ENCODE results near the gene CD82. TPM values are rescaled to one million over a fixed set of nuclear protein-coding genes. Genes with fewer than 3 reads are reported as not detected.
"Not testable (repeated sequence)": the region's sequence is repeated elsewhere in the genome, so short reads cannot be mapped to it uniquely, and the experiment has no call there.

The CD82 gene
- total RNA-seq, 1 donor from 2014 or later = 22.3 TPM

DNA sequence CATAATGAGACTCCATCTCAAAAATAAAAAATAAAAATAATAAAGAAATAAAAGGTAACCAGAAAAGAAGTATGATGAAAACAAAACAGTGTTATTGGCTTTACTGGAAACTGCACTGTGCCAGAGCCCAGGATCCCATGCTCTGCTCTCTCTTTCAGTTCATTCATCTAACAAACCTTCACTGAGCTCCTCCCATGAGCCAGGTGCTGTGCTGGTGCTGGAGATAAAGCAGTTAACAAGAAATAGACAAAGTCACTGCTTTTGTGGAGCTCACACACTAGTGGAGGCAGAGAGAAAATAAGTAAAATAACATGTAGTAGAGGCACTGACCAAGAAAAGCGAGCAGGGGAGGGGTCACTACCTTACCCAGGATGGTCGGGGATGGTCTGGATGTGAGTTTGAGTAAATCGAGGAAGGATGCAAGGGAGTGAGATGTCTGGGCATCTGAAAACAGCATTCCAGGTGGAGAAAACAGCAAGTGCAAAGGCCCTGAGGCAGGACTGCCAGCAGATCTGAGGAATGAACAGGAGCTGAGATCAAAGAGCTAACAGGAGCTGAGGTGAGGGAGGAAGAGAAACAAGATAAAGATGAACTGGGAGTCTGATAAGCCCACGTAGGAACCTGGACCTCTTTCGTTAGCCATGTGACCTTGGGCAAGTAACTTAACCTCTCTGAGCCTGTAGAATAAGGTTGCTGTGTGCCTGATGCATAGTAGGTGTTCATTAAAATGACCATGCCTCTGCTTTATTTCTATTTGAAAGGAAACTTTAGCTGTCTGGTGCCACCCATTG lies 31.3 kb upstream of the CD82 start:
- DNase-seq (ENCODE audit: low read depth) = no peak

DNA sequence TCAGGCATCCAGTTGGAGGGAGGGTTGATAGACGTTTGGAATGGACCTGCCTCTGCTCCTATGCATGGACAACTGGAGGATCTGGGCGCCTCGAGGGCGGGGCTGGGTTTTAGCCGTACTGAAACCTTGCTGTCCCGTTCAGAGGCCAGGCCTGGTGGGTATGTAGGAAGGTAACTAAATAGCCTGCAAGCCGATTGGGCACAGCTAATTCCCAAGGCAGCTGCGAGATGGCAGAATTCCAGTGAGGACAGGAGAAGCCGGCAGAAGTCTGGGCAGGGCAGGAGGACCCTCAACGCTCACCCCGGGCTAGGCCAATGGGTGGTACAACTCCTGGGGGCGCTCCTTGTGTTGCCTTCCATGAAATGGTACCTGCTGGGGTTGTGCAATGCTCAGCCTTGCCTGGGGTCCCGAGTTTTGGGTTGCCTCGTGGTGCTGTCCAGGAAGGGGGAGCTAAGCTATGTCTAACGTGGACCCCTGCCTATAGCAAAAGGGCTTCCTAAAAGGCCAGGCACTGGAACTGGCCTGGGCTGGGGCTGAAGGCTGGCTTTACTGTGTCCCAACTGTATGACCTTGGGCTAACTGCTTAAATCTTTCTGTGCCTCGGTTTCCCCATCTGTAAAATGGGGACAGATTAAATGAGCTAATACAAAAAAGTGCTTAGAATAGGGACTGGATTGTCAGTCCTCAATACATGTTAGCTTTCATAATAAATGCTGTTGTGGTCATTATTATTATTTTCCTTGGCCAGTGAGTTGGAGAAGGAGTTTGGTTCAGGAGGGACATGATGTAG lies 30.1 kb upstream of the CD82 start:
- no peak for DNase-seq (ENCODE audit: low read depth)

DNA sequence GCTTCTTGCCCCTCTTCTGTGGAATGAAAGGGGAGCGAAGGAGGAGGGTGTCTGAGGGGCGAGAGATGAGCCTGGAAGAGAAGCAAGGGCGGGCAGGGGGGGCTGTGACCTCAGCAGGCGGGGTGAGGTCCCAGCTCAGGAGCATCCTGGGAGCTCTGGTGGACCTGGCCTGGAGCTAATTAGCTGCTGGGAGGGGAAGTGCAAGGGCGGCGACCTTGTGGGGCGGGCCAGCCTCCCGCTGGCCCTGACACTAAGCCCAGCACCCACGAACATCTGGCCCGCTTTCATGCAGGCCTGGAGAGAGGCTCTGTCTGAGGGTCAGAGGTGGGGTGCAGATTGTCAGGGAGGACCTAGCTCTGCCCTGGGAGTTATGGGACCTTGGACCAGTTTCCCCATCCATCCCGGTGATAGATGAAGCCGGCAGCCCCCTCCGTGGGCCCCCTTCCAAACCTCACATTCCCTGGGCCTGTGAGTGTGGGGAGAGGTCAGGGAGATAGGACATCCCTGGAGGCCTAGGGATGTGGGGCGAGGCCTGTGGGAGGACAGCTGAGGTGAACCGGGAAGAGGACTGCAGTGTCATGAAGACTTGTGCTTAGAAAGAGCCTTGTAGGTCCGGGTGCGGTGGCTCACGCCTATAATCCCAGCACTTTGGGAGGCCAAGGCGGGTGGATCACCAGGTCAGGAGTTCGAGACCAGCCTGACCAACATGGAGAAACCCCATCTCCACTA lies 28.5 kb upstream of the CD82 start:
- no peak for DNase-seq (ENCODE audit: low read depth)

DNA sequence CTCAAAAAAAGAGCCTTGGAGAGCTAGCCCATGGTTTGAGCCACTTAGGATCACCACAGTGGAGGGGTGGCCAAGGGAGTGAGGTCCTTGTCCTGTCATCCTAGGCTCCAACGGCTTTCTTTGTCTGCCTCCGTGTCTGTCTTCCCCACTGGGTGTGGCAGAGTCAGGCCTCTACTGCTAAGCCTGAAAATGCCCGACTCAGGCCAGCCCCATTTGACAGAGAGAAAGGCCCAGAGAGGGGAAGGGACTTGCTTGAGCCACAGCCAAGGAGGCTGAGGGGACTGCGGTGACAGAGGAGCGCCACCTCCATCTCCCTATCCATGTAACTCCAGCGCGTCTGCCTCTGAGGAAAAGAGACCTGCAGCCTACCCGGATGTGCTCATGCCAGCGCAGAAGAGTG lies 27.8 kb upstream of the CD82 start:
- no peak for DNase-seq (ENCODE audit: low read depth)

DNA sequence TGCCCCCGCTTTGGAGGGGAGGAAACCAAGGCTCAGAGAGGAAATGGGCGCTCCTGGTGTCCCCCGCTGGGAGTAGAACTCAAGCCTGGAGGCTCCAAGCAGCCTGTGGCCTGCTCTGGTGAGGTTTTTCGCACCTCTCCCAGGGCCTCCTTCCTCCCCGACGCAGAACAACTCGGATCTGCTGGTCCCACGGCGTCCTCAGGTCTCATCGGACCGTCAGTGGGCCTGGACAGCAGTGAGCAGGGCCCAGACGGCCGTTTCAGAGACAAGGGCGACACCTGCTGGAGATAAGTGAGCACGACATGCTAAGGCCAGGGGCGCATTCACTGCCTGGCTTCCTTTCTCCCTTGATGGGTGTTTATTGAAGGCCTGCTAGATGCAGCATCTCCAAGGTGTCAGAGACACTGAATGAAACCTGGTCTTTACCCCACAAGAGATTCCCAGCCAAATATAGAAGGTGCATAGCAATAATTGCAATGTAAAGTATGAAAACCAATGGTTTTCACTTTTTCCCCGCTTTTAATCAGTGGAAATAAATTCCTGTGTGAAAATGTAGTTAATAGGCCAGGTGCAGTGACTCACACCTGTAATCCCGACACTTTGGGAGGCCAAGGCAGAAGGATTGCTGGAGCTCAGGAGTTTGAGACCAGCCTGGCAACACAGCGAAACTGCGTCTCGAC lies 26.9 kb upstream of the CD82 start:
- peak; percentile 31 for DNase-seq (ENCODE audit: low read depth)

DNA sequence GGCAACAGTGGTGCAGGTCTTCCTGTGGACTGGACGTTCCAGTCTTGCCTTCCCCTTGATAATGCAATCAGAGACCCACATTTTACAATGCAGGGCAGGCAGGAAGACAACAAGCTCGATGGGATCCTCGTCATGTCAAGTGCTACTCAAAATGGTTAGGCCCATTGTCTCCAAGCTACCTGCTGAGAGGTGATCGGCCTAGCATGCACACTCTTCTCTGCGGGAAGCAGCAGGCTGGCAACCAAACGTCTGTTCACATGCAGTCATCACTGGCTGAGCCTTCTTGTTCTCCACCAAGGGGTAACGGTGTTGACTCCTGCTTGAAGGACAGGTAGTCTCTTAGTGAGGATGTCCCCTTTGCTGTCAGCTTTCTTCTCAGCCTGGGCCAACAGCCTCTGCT lies 25.5 kb upstream of the CD82 start:
- no peak for DNase-seq (ENCODE audit: low read depth)

DNA sequence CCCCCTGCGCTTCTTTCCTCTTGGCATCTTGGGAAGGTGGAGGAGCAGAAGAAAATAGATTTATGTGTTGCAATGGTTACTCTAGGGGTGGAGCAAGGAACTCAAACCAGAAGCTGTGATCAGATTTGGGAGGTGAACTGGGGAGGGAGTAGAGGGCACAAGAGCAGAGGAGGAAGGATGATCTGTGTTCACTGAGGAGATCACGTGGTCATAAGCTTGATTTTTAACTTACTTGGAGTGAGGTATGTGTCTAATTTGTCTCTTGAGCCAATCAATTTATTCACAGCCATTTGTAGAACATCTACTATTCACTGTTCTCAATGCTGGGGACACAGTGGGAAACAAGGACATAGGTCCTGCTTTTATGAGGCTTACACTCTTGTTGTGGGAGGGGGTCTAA lies 24.8 kb upstream of the CD82 start:
- DNase-seq (ENCODE audit: low read depth) = no peak

DNA sequence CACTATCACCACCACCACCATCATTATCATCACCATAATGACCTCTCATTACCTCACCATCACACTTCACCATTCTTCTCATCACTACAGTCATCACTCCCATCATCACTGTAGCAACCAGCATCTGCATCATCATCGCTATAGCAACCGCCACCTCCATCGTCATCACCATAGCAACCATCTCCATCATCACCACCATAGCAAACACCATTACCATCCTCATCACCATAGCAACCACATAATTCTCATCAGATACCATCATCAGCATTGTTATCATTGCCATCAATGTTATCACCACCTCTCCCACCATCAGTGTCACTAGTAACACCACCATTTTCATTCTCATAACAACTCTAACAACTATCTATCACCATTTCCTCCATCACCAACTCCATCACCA lies 23.1 kb upstream of the CD82 start:
- no peak for DNase-seq (ENCODE audit: low read depth)

DNA sequence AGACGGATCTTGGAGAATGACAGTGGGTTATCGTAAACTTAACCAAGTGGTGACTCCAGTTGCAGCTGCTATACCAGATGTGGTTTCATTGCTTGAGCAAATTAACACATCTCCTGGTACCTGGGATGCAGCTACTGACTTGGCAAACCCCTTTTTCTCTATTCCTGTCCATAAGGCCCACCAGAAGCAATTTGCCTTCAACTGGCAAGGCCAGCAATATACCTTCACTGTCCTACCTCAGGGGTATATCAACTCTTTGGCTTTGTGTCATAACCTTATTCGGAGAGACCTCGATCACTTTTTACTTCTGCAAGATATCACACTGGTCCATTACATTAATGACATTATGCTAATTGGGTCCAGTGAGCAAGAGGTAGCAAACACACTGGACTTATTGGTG lies 18.5 kb upstream of the CD82 start:
- DNase-seq (ENCODE audit: low read depth) = not testable (repeated sequence)

DNA sequence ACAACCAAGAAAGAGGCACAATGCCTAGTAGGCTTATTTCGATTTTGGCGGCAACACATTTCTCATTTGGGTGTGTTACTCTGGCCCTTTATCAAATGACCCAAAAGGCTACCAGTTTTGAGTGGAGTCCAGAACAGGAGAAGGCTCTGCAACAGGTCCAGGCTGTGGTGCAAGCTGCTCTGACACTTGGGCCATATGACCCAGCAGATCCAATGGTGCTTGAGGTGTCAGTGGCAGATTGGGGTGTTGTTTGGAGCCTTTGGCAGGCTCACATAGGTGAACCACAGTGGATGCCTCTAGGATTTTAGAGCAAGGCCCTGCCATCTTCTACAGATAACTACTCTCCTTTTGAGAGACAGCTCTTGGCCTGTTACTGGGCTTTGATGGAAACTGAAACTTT lies 17.9 kb upstream of the CD82 start:
- DNase-seq (ENCODE audit: low read depth) = not testable (repeated sequence)

DNA sequence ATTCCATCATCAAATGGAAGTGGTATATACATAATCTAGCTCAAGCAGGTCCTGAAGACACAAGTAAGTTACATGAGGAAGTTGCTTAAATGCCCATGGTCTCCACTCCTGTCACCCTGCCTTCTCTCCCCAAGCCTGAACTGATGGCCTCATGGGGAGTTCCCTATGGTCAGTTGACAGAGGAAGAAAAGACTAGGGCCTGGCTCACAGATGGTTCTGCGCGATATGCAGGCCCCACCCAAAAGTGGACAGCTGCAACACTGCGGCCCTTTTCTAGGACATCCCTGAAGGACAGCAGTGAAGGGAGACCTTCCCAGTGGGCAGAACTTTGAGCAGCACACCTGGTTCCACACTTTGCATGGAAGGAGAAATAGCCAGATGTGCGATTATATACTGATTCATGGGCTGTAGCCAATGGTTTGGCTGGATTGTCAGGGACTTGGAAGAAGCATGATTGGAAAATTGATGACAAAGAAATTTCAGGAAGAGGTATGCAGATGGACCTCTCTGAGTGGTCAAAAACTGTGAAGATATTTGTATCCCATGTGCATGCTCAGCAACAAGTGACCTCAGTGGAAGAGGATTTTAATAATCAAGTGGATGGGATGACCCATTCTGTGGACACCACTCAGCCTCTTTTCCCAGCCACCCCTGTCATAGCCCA lies 17.3 kb upstream of the CD82 start:
- DNase-seq (ENCODE audit: low read depth) = no peak

DNA sequence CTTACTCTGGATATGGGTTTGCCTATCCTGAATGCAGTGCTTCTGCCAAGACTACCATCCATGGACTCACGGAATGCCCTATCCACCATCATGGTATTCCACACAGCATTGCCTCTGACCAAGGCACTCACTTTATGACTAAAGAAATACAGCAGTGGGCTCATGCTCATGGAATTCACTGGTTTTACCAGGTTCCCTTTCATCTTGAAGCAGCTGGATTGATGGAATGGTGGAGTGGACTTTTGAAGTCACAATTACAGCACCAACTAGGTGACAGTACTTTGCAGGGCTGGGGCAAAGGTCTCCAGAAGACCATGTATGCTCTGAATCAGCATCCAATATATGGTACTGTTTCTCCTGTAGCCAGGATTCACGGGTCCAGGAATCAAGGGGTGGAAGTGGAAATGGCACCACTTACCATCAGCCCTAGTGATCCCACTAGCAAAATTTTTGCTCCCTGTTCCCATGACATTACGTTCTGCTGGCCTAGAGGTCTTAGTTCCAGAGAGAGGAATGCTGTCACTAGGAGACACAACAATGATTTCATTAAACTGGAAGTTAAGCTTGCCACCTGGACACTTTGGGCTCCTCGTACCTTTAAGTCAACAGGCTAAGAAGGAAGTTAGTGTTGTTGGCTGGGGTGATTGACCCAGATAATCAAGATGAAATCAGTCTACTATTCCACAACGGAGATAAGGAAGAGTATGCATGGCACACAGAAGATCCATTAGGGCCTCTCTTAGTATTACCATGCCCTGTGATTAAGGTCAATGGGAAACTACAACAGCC lies 16.3 kb upstream of the CD82 start:
- DNase-seq (ENCODE audit: low read depth) = not testable (repeated sequence)

DNA sequence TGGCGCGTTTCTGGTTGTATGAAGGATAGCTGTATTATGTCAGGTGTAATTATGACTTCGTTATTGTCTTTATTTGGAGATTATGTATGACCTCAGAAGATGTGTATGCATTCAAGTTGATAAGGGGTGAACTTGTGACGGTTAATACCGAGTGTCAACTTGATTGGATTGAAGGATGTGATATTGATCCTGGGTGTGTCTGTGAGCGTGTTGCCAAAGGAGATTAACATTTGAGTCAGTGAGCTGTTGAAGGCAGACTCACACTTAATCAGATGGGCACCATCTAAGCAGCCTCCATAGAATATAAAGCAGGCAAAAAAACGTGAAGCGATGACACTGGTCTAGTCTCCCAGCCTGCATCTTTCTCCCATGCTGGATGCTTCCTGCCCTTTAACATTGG lies 15.3 kb upstream of the CD82 start:
- DNase-seq (ENCODE audit: low read depth) = no peak

DNA sequence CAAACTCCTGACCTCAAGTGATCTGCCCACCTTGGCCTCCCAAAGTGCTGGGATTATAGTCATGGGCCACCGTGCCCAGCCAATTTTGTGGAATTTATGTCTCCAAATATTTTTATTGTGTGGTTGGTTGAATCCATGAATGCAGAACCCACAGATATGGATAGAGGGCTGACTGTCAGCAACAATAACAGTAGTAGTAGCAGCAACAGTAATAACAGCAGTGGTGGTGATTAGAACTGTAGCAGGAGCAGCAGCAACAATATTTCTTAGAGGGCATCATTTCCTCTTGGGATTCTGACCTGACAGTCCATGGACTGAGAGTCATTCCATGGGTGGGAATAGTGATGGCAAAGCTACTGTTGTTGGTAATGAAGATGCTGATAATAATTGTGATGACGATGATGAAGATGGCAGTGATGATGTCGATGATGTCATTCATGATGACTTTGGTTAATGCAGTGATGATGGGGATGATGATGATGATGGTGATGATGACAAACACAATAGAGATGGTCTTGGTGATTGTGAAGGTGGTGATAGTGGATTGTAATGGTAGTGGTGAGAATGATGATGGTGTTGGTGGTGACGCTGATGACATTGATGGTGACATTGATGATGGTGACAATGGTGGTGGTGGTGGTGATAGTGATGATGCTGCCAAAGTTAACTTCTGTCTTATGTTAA lies 13.9 kb upstream of the CD82 start:
- DNase-seq (ENCODE audit: low read depth) = no peak

DNA sequence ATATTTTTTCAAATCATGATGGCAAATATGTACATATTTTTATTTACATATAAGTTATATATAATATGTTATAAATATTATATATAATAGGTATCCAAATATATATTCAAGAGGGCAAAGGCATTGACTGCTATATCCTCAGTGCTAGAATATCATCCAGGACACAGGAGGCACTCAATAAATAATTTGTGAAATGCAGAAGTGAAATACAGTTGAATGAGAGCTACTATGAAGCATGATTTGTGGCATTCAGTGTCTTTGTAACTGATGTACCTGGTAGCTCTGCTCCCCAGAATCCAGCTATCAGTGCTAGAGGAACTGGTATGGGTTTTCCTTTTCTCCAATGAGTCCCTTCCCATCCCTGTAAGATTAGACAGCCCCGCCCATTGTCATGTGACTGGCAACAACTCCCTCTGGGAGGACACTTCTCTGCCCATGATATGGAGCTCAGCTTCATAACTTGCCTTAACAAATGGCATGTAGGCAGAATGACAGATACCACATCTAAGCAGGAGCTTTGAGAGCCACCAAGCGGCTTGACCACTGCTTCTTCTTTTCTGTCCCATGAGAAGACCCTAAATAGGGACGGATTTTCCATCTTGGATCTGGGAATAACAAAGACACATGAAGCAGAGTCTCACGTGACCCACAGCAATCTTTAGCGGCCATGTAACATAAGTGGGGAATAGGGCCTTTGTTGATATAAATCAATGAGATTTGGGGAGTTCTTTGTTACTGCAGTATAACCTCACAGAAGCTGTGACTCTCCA lies 10.2 kb upstream of the CD82 start:
- no peak for DNase-seq (ENCODE audit: low read depth)

DNA sequence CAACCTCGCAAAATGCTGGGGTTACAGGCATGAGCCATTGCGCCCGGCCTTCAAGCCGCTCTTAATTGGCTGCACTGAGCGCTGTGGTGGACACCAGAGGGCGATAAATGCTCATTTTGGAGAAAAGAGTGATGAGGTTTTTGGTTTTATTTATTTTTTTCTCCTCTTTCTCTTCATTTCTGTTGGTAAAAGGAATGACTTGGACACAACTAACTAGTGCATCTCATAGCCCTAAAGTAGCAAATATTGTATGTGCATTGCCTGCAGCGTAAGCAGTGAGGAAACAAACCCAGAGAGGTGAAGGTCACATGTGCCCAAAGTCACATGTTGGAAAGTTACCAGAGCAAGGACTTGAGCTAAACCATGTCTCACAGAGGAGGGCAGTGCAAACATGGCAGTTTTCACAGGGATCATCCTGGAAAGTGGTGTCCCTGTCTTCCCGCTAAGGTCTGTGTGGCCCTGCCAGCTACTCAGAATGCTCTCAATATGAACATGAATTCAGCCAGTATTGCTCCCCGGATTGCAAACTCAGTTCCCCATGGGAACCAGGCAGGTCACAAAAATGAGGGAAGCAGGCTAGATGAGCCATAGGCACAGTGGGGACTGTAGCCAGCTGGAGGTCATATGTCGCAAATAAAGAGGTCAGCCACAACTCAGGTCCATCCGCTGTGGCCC lies 8.6 kb upstream of the CD82 start:
- peak; percentile 44 for DNase-seq (ENCODE audit: low read depth)

DNA sequence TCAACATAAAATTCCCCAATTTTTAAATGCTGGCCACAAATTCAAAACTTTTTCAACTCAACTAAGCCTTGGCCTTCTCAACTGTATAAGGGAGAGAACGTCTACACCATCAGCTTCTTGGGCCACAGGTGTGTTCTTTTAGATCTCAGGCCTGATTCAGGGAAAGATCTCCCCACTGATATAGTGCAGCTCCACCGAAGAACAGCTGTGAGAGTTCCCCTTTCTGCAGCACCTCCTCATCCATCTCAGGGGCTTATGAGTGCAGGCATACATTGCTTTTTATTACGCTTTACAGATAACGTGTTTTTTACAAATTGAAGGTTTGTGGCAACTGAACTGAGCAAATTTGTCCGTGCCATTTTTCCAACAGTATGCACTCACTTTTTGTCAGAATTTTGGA lies 8.0 kb upstream of the CD82 start:
- no peak for DNase-seq (ENCODE audit: low read depth)

DNA sequence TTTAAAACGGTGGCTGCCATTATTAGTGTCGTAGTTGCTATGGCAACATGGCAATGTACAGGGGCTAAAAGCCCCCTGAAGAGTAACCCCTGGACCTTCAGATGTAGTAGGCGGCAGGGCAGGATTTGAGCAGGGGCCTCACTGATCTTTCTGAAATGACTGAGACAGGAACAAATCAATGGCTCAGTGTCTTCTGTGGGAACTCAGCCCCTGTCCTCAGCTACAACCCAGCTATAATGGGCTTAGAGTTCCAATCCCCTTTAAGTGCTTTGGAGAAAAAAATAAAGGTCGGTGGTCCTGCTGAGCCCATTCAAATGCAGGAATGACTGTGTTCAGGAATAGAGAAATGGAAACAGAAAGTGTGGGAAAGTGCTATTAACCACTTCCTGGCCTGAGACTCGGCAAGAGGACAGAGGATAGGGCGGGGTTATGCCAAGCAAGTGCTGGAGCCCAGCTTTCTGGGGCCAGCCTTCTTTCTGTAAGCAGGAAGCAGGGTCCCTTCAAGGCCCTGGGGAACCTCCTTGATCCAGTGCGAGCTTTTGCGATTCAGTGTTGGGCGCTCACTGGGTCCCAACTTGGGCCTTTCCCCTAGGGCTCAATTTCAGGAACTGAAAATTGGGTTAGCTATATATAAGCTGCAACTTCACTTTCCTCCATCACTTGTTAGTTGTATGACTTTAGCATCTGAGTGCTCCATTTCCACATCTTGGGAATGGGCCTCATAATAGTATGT lies 6.1 kb upstream of the CD82 start:
- no peak for DNase-seq (ENCODE audit: low read depth)

All from renal cortical epithelial cell (primary cell).